ENCODE data around the gene RPH3AL. TPM values are rescaled to one million over a fixed set of nuclear protein-coding genes. Genes with fewer than 3 reads are reported as not detected.
A peak's percentile ranks its signal among the peaks of the same experiment; 100 is the strongest.

RPH3AL gene
- total RNA-seq, 6 experiments from 2014 or later = 17.6 to 74.0 (median 25.7) TPM

DNA sequence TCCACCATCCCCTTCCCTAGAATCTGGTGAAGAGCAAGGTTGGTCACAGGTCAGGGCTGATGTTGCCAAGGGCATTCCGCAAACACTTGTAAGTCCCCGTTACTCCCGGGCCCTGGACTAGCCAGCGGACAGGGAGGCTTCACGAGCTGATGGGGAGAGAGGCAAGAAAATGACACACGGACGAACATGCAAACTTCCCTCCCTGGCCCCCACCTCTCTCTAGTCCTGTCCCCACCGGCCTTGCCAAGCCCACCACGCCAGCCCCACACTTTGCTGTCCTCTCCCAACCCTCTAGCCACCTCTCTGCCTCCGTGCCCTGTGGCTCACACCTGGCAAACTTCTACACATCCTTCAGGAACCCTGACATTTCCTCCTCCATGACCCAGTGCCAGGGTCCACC lies 54.8 kb downstream of the RPH3AL start:
- Histone ChIP-seq H3K27me3 (no peaks in the 10 kb centered on the region), H3K4me1 (no peaks in the 10 kb centered on the region), H3K9me3 (no peaks in the 10 kb centered on the region), H3K36me3 (peaks cover 0 to 13% (median 4%) of the 10 kb centered on the region in 4 donors), H3K27ac (no peak overlapping the region), H3K4me3 (no peak overlapping the region)
- ATAC-seq (peak in 1 of 4 donors; percentile 18), DNase-seq (peak in 2 of 3 donors; percentile 9 to 42)
- TF ChIP-seq POLR2A (IDR thresholded peaks at IDR 0.05) = no peak
- no CpG with 5 or more reads among the region's 10 CpGs for WGBS (ENCODE audit: insufficient coverage, low coverage, low lambda C conversion rate, missing lambda C conversion rate)
- intact Hi-C loops (cut with DNase I) = no loop called here

GRCh38 chr17:296906-297690 lies 55.5 kb downstream of the RPH3AL start:
- Histone ChIP-seq H3K4me1 (no peaks in the 10 kb centered on the region), H3K4me3 (no peak overlapping the region), H3K27ac (no peak overlapping the region), H3K27me3 (no peaks in the 10 kb centered on the region), H3K36me3 (peaks cover 0 to 9% (median 2%) of the 10 kb centered on the region in 4 donors), H3K9me3 (no peaks in the 10 kb centered on the region)
- intact Hi-C loops (cut with DNase I) = no loop called here
- DNase-seq (peak in 2 of 3 donors; percentile 7 to 26), ATAC-seq (no peak)
- TF ChIP-seq CTCF (IDR thresholded peaks at IDR 0.05) = no peak
- TF ChIP-seq POLR2A (IDR thresholded peaks at IDR 0.05) = no peak
- 89% methylated on average over 9 of the region's 23 CpGs for WGBS (ENCODE audit: insufficient coverage, low coverage, low lambda C conversion rate, missing lambda C conversion rate)

DNA sequence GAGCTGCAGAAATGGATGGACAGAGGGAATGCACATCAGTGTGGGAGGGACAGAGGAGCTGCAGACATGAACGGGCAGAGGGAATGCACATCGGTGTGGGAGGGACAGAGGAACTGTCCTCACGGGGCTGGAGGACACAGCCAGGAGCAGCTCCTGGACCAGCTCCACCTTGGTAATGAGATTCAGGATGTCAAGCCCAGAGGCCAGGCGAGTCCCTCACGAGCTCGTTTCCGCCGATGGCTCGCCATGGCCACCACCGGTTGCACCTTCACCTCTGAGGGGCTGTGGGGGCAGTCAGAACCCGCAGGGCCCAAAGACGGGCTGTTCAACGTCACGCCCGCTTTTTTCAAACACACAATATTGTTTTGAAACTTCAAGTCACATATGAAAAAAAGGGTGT lies 56.2 kb downstream of the RPH3AL start:
- intact Hi-C loops (cut with DNase I) = no loop called here
- no peak overlapping the region for H3K27ac ChIP-seq
- ATAC-seq (no peak), DNase-seq (peak; percentile 9 to 39 (median 38))
- H3K9me3 ChIP-seq = no peaks in the 10 kb centered on the region
- H3K36me3 ChIP-seq = peaks cover 0 to 6% (median 0%) of the 10 kb centered on the region in 4 donors
- H3K27me3 ChIP-seq = no peaks in the 10 kb centered on the region
- 98% methylated on average over 5 of the region's 15 CpGs for WGBS (ENCODE audit: insufficient coverage, low coverage, low lambda C conversion rate, missing lambda C conversion rate)
- H3K4me3 ChIP-seq = no peak overlapping the region
- TF ChIP-seq POLR2A (IDR thresholded peaks at IDR 0.05) (no peak), CTCF (IDR thresholded peaks at IDR 0.05) (no peak)
- H3K4me1 ChIP-seq = no peaks in the 10 kb centered on the region

DNA sequence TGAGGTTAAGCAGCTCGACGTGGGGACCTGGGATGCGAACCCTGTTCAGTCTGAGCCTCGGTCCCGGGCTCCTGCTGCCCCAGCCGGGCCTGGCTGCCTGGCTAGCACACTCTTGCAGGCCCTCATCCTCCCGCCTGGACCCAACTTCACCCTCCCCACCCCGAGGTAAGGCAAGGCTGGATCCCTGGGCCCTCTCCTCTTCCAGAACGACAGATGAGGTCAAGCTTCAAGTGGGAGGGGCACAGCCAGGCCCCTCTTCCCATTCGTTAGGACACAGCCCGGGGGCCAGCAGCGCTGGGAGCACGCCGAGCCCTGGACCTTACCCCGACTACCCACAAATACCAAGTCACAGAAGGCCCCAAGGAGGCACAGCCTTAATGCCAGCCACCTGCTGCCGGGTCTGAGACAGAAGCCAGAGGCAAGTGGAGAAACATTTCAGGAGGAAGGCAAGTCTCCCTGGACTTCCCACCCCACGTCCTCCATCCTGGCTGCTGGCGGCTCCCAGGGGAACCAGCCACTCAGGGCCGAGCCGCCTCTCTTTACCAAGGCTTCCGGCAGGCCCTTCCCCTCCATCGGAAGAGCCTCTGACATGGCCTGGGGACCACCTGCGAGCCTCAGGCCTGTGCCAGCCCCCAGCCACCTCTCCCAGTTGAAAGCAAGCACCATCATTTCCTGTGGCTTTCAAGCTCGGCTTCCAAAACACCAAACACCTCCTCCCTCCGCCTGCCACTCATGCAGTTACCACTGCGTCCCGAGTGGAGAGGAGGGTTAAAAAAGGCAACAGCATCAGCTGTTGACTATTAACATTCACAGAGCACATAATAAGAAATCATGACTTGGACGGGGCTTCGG lies 59.9 kb downstream of the RPH3AL start:
- ATAC-seq = peak in 1 of 4 donors; percentile 31
- intact Hi-C loops (cut with DNase I) = no loop called here
- H3K4me1 ChIP-seq = no peaks in the 10 kb centered on the region
- H3K9me3 ChIP-seq = no peaks in the 10 kb centered on the region
- H3K27me3 ChIP-seq = no peaks in the 10 kb centered on the region
- peaks cover 0 to 6% (median 0%) of the 10 kb centered on the region in 4 donors for H3K36me3 ChIP-seq
- peak; percentile 12 to 39 (median 35) for DNase-seq
- 78% methylated on average over 6 of the region's 29 CpGs for WGBS (ENCODE audit: insufficient coverage, low coverage, low lambda C conversion rate, missing lambda C conversion rate)
- H3K27ac ChIP-seq = no peak overlapping the region
- TF ChIP-seq POLR2A (IDR thresholded peaks at IDR 0.05) (no peak), CTCF (IDR thresholded peaks at IDR 0.05) (no peak)
- no peak overlapping the region for H3K4me3 ChIP-seq

Data from right lobe of liver (tissue), 6 donors.